GM18951 (cell line): ENCODE measurements around the gene MCF2L.

ENCODE experiments used
- POLR2A ChIP-seq: IDR thresholded peaks from 4 replicates; pipeline ENCODE4 v1.6.1; 2011; ENCODE audit warnings: mild to moderate bottlenecking; ENCODE audit not compliant: insufficient read length, insufficient read depth; ENCODE audit errors: extremely low read depth
- in situ Hi-C: fragments of 300-500 bp; cut with MboI; formaldehyde crosslinking; loops from one replicate; pipeline ENCODE4 v1.12.0; 2022; ENCODE audit warnings: low sequenced_read_pairs, mixed read lengths, inconsistent platforms; ENCODE audit not compliant: unreplicated experiment

Gene MCF2L

GRCh38 chr13:112984954-112985802, 16.2 kb downstream of the MCF2L start:
- in situ Hi-C loops: no loop called here
- TF ChIP-seq POLR2A: no peak

GRCh38 chr13:112985803-112986408, 16.9 kb downstream of the MCF2L start:
- no peak for TF ChIP-seq POLR2A
- in situ Hi-C loops: no loop called here

- in situ Hi-C loops: no loop called here
- no peak for TF ChIP-seq POLR2A
These were observed 17.5 kb downstream of the MCF2L start for GRCh38 chr13:112986470-112986869.

GRCh38 chr13:112986946-112987681, 18.1 kb downstream of the MCF2L start:
- no peak for TF ChIP-seq POLR2A
- in situ Hi-C loops: no loop called here

GRCh38 chr13:112987682-112988024, 18.6 kb downstream of the MCF2L start:
- TF ChIP-seq POLR2A: no peak
- in situ Hi-C loops: no loop called here

- in situ Hi-C loops: no loop called here
- no peak for TF ChIP-seq POLR2A
These were observed 21.8 kb downstream of the MCF2L start for GRCh38 chr13:112990783-112991182.

- in situ Hi-C loops: no loop called here
- TF ChIP-seq POLR2A: no peak
These were observed 22.6 kb downstream of the MCF2L start for GRCh38 chr13:112991609-112992008.

GRCh38 chr13:112992931-112993680, 24.1 kb downstream of the MCF2L start:
- no peak for TF ChIP-seq POLR2A
- in situ Hi-C loops: no loop called here

- TF ChIP-seq POLR2A: no peak
- in situ Hi-C loops: no loop called here
These were observed 25.2 kb downstream of the MCF2L start for GRCh38 chr13:112994084-112994780.

GRCh38 chr13:112994781-112995355, 25.9 kb downstream of the MCF2L start:
- TF ChIP-seq POLR2A: no peak
- in situ Hi-C loops: no loop called here

- in situ Hi-C loops: no loop called here
- TF ChIP-seq POLR2A: no peak
These were observed 26.6 kb downstream of the MCF2L start for GRCh38 chr13:112995395-112996191.
